GM19452 (cell line): ENCODE data around the gene TPCN2.

Experiments used
- ATAC-seq: cut with Tn5 transposase; IDR thresholded peaks from one replicate; pipeline ENCODE4 v1.9.1; 2021; ENCODE audit not compliant: unreplicated experiment

Gene TPCN2

GRCh38 chr11:69055598-69056516 lies 7.1 kb downstream of the TPCN2 start:
- ATAC-seq, result peak; percentile 76

- no peak for ATAC-seq
These were observed 8.5 kb downstream of the TPCN2 start for GRCh38 chr11:69057236-69057635.

GRCh38 chr11:69057801-69058200 lies 9.1 kb downstream of the TPCN2 start:
- no peak for ATAC-seq

- no peak for ATAC-seq
These were observed 10.0 kb downstream of the TPCN2 start for GRCh38 chr11:69058511-69059270.

GRCh38 chr11:69059429-69059828 lies 10.7 kb downstream of the TPCN2 start:
- ATAC-seq, result no peak

GRCh38 chr11:69059985-69060384 lies 11.3 kb downstream of the TPCN2 start:
- no peak for ATAC-seq

- no peak for ATAC-seq
These were observed 12.3 kb downstream of the TPCN2 start for GRCh38 chr11:69060806-69061712.

- ATAC-seq, result no peak
These were observed 13.0 kb downstream of the TPCN2 start for GRCh38 chr11:69061713-69062053.

GRCh38 chr11:69062169-69062855 lies 13.6 kb downstream of the TPCN2 start:
- ATAC-seq, result no peak

- no peak for ATAC-seq
These were observed 14.3 kb downstream of the TPCN2 start for GRCh38 chr11:69062873-69063651.

GRCh38 chr11:69063652-69064260 lies 15.0 kb downstream of the TPCN2 start:
- ATAC-seq, result no peak

- ATAC-seq, result no peak
These were observed 15.7 kb downstream of the TPCN2 start for GRCh38 chr11:69064394-69064957.

- no peak for ATAC-seq
These were observed 16.5 kb downstream of the TPCN2 start for GRCh38 chr11:69065147-69065710.

GRCh38 chr11:69066122-69067112 lies 17.7 kb downstream of the TPCN2 start:
- no peak for ATAC-seq

GRCh38 chr11:69067200-69067599 lies 18.5 kb downstream of the TPCN2 start:
- no peak for ATAC-seq

GRCh38 chr11:69071086-69071800 lies 22.5 kb downstream of the TPCN2 start:
- no peak for ATAC-seq

- ATAC-seq, result no peak
These were observed 23.2 kb downstream of the TPCN2 start for GRCh38 chr11:69071956-69072355.
